ENCODE data around the gene FRK. TPM values are rescaled to one million over a fixed set of nuclear protein-coding genes. Genes with fewer than 3 reads are reported as not detected.

Gene FRK
- total RNA-seq, 2 donors from 2014 or later = 7.9 to 9.1 TPM

GRCh38 chr6:116062496-116062895 lies 1.8 kb upstream of the FRK start:
- WGBS, 2 donors = 83 to 84% methylated on average over 4 of the region's 4 CpGs
- H3K4me1 ChIP-seq = peaks cover 20% of the 10 kb centered on the region
- H3K4me3 ChIP-seq = no peak overlapping the region
- H3K27me3 ChIP-seq = no peaks in the 10 kb centered on the region
- no peak overlapping the region for H3K27ac ChIP-seq
- intact Hi-C loops (cut with DNase I) = no loop called here
- TF ChIP-seq POLR2A (IDR thresholded peaks at IDR 0.05) = no peak
- TF ChIP-seq CTCF (IDR thresholded peaks at IDR 0.05) = no peak
- no peak for ATAC-seq
- DNase-seq = no peak
- H3K9me3 ChIP-seq = no peaks in the 10 kb centered on the region
- no peaks in the 10 kb centered on the region for H3K36me3 ChIP-seq (replicated peaks in 1 of 2; ENCODE audit: insufficient read depth in 1 of 2, low read depth in 2 of 2)

- Histone ChIP-seq H3K36me3 (replicated peaks in 1 of 2; ENCODE audit: insufficient read depth in 1 of 2, low read depth in 2 of 2) (no peaks in the 10 kb centered on the region), H3K27me3 (no peaks in the 10 kb centered on the region), H3K4me3 (peak overlapping the region; percentile 10 to 12), H3K9me3 (peaks cover 0 to 2% (median 0%) of the 10 kb centered on the region in 3 donors), H3K27ac (peak overlapping the region; percentile 77 to 93 (median 88)), H3K4me1 (peaks cover 42% of the 10 kb centered on the region)
- 10 to 17% methylated on average over 9 to 13 of the region's 13 CpGs for WGBS, 2 donors
- ATAC-seq (peak; percentile 56), DNase-seq (peak; percentile 52 to 69 (median 54))
- intact Hi-C loops (cut with DNase I) = no loop called here
- TF ChIP-seq POLR2A (IDR thresholded peaks at IDR 0.05) (no peak), CTCF (IDR thresholded peaks at IDR 0.05) (no peak)
Observed at GRCh38 chr6:116059713-116060571, 749 bp downstream of the FRK start.

- H3K4me1 ChIP-seq = peaks cover 42% of the 10 kb centered on the region
- 43 to 50% methylated on average over 2 of the region's 2 CpGs for WGBS, 2 donors
- no peak for TF ChIP-seq POLR2A (IDR thresholded peaks at IDR 0.05)
- TF ChIP-seq CTCF (IDR thresholded peaks at IDR 0.05) = no peak
- intact Hi-C loops (cut with DNase I) = no loop called here
- no peaks in the 10 kb centered on the region for H3K27me3 ChIP-seq
- no peaks in the 10 kb centered on the region for H3K36me3 ChIP-seq (replicated peaks in 1 of 2; ENCODE audit: insufficient read depth in 1 of 2, low read depth in 2 of 2)
- ATAC-seq (no peak), DNase-seq (no peak)
- H3K4me3 ChIP-seq = no peak overlapping the region
- H3K9me3 ChIP-seq = peaks cover 0 to 2% (median 0%) of the 10 kb centered on the region in 3 donors
- H3K27ac ChIP-seq = no peak overlapping the region
Observed at GRCh38 chr6:116057766-116058165, 2.9 kb downstream of the FRK start.

GRCh38 chr6:116055513-116055912 lies 5.2 kb downstream of the FRK start:
- TF ChIP-seq POLR2A (IDR thresholded peaks at IDR 0.05) (no peak), CTCF (IDR thresholded peaks at IDR 0.05) (no peak)
- Histone ChIP-seq H3K36me3 (replicated peaks in 1 of 2; ENCODE audit: insufficient read depth in 1 of 2, low read depth in 2 of 2) (no peaks in the 10 kb centered on the region), H3K27ac (no peak overlapping the region), H3K4me1 (peaks cover 30% of the 10 kb centered on the region), H3K4me3 (no peak overlapping the region), H3K27me3 (no peaks in the 10 kb centered on the region), H3K9me3 (peaks cover 0 to 2% (median 0%) of the 10 kb centered on the region in 3 donors)
- intact Hi-C loops (cut with DNase I) = no loop called here
- WGBS, 2 donors = 91 to 94% methylated on average over 1 of the region's 1 CpG
- no peak for DNase-seq
- no peak for ATAC-seq
